Stimulated activated CD4-positive, alpha-beta T cell treated with anti-CD3 and anti-CD28 coated beads, Interleukin-1b, Interleukin-23, amount 100 ng/mL, for 1 hour (primary cell): Measurements from ENCODE around the gene NQO2.
"Not testable (repeated sequence)": the region's sequence is repeated elsewhere in the genome, so short reads cannot be mapped to it uniquely, and the experiment has no call there.

Source experiments
- DNase-seq, 2 donors: peaks; one replicate each; pipeline ENCODE4 v3.0.0-alpha.2; 2020; ENCODE audit warnings: low read depth in 2 of 2

Gene NQO2

DNA sequence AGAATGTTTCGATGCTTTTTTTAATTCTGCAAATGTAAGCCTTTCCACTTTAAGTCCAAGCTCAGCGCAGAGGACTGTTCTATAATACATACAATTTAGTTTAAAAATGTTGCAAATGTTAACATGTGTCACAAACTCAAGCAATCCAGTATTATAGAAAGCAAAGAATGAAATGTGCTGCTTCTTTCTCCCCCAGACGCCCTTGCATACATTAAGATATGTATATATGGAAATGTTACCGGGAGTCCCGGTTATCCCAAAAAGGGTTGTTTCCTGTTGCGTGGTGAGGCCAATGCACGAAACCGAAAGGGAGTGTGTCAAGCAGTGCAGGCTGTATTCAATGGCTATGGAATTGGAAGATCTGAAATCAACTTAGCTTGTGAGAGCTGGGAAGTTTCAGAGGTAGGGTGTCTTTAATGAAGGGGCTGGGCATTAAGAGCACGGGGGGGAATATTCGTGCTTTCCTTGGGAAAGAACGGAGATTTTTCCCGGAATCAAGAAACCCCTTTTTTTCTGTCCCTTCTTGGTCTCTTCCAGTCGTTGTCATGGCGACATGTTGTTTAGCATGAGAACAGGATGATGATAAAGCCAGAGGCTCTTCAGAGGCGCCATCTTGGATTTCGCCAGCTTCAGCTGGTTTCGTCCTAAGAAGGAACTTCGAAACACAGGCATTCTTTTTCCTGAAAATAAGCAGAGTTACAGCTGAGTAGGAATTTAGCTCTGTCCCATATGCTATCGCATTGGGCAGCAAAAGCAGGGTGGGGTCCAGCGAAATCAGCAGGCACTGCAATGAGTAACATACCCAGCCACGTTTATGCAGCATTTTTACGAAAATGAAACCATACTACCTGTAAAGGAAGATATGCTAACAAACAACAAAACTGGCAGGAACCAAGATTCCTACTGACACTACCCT, 10.1 kb upstream of the NQO2 start:
- DNase-seq = peak in 1 of 2 donors; percentile 24

DNA sequence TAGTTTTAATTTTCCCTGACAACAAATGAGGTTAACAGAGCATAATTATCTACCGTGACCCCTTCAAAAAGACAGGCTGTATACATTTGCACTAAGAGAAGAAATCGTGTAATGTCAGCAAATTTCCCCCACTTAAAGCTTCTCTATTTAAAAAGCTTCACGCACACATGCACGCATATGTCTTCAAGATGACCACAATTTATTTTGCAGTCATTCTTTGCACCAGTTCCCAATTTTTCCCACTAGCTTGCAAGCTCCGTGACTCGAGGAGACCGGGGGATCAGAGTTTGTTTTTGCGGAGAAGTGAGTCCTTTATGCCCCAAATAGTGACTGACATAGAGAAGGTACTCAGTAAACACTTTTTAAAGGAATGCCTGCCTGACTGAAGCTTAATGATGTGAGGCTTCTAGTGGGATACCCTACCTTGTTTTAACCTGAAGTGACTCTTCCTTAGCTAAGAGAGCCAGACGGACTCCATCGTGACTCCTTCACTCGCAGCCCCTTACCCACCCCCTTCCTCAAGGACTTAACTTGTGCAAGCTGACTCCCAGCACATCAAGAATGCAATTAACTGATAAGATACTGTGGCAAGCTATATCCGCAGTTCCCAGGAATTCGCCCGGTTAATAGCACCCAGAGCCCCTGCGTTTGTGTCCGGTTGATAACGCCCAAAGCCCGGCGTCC, 9.3 kb upstream of the NQO2 start:
- DNase-seq = no peak

DNA sequence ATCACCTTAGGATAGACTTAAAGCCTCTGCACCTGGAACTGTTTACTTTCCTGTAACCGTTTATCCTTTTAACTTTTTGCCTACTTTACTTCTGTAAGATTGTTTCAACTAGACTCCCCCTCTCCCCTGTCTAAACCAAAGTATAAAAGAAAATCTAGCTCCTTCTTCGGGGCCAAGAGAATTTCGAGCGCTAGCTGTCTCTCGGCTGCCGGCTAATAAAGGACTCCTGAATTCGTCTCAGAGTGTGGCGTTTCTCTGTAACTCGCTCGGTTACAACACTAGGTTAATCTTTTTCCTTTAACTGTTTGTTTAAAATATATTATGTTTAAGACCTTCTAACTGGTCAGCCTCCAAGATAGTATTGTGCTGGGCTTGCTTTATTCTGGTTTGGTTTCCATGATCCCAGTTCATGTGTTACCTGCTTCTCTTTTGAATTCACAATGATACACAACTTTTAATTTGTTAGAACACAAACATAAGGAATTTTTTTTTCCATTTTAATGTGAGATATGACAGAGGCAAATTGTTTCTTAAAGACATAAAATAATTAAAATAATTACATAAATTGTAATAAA, 8.7 kb upstream of the NQO2 start:
- DNase-seq = no peak

DNA sequence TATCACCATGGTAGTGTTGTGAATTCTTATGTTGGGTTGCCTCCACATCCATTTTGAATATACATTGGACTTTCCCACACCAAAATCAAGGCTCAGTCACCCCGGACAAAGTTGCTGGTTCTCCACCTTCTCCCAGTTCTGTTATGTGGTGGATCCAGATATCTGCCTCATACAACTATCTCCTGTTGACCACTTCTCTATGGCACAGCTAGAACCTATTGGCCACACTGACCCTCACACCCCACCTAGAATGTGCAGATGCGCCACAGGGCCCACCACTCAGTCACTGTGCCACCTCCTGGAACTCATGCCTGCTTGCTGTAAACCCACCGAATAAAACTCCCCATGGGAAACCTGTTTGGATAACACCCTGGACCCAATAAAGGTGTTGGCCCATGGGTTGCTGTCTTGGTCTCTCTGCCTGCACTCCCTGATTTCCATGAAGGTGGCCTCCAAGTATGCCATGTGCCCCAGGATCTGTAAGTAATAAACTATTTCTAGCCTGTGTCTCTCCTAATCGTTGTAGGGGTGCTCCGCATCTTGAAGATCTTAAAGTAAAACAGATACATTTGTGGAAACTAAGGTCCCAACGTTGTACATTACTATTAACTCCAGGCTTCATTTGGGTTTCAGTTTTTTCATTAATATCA, 7.2 kb upstream of the NQO2 start:
- DNase-seq = no peak

GRCh38 chr6:2993755-2994317, 5.9 kb upstream of the NQO2 start:
- DNase-seq = no peak

DNA sequence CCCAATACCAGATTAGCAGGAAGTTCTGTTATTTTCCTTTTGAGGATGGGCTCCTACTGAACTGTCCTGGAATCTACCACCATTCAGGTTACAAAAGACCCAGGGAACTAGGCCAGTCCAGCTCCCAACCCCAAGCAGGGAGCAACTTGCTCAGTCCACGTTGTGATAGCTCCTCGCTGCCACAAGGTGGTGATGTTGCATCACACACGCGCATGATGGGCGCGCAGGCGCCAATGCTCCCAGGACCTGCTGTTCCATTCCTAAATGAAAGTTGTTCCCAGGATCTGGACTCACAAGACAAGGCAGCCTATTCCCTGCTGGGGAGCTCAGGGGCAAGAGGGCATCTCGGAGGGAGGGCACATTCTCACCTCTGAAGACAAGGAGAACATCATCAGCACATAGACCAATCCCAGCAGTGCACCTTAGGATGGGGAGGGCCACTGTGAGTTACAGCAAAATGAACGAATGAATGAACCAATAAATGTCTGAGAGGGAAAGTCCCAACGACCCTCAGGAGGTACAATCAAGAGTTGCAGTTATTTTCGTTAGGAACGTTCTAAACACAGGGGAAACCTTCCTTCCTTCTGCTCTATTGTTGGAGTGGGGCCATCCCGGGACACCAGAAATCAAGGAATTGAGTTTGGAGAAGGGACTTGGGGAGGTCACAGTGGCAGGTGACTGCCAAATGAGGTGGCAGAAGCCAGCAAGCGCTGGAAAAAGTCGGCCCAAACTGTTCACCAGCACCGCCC, 1.3 kb upstream of the NQO2 start:
- DNase-seq = not testable (repeated sequence)

DNA sequence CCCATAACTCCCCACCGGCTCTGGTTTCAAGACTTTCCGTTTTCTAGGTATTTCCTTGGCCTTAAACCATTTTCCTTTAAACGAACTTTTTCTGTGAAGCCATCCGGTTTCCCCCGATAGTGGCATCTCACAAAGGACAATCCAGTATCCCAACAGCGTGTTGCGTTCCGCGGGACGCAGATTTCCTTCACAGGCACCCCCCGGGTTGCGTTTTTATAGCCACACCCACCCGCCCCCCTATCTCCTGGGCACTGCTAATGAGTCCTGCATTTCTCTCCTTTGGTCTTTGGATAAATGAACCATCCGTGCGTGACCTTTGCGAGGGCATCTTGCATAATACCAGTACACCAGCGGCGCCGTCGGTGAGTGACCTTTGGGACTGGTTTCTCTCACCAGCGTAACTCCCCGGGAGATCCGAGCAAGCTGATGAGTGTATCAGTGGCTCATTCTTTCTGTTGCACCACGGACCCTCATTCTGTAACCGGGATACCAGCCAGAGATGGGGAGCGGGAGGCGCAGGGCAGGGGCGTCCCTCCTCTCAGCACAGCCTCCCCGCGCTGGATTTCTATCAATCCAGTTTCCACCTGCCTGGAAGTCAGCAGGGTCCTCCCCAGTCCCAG, 586 bp upstream of the NQO2 start:
- no peak for DNase-seq

DNA sequence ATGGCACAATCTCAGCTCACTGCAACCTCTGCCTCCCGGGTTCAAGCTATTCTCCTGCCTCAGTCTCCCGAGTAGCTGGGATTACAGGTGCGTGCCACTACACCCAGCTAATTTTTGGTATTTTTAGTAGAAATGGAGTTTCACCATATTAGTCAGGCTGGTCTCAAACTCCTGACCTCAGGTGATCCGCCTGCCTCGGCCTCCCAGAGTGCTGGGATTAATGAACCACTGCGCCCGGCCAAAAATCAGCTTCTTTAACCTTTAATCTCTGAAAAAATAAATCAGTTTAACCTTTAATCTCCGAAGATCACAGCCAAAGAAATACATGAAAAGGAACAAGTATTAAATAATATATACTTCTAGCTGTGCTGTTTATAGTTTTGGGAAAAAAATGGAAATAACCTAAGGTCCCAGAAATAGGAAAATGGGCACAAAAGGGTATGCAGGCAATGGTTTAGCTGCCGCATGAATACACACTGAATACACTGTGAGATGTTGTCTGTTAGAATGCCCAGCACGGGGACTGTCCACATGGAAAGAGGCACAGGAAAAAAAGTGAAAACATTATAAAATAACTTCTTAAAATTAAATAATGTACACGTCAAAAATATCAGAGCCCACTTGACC, 1.6 kb downstream of the NQO2 start:
- no peak for DNase-seq

- no peak for DNase-seq
These were observed 2.1 kb downstream of the NQO2 start for GRCh38 chr6:3001773-3002293.

GRCh38 chr6:3003226-3003625, 3.5 kb downstream of the NQO2 start:
- DNase-seq = not testable (repeated sequence)

DNA sequence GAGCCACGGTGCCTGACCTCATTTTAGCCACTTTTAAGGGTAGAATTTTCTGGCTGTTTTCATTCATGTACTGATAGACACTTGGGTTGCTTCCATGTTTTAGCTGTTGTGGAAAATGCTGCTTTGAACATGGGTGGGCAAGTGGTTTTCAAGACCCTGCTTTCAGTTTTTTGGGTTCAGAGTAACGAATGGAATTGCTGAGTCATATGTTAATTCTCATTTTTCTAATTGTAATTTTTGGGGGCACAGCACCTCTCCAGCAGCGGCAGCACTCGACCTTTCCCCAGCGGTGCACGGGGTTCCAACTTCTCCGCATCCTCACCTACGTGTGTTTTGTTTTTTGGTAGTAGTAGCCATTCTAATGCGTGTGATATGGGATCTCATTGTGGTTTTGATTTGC, 5.4 kb downstream of the NQO2 start:
- no peak for DNase-seq

- no peak for DNase-seq
These were observed 6.2 kb downstream of the NQO2 start for GRCh38 chr6:3005874-3006273.

DNA sequence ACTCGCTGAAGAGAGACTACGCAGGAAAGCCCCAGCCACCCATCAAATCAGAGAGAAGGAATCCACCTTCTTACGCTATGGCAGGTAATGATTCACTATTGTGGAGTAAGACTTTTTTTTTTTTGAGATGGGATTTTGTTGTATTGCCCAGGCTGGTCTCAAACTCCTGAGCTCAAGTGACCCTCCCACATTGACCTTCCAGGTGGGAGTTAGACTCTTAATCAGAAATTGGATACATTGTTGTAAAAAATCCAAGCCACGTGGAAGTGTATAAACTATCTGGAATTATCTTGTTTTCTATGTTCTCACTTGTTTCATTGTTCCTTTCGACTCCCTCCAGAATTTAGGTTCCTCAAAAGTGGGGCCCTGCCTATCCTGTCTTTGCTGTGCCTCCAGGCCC, 6.8 kb downstream of the NQO2 start:
- no peak for DNase-seq

GRCh38 chr6:3007571-3007970, 7.9 kb downstream of the NQO2 start:
- DNase-seq = no peak

- not testable (repeated sequence) for DNase-seq
These were observed 9.1 kb downstream of the NQO2 start for GRCh38 chr6:3008712-3009265.

GRCh38 chr6:3009930-3010329, 10.2 kb downstream of the NQO2 start:
- no peak for DNase-seq

GRCh38 chr6:3011158-3011557, 11.5 kb downstream of the NQO2 start:
- DNase-seq = no peak

- DNase-seq = no peak
These were observed 11.9 kb downstream of the NQO2 start for GRCh38 chr6:3011592-3011991.

- no peak for DNase-seq
These were observed 13.8 kb downstream of the NQO2 start for GRCh38 chr6:3013486-3013885.
